Neutrophil (primary cell): Measurements from ENCODE around the gene NWD2.

Experiments used
- H3K27ac ChIP-seq: fragments of 200-600 bp; sonication (generic); 2 replicates; pipeline ENCODE4 v1.5.1; 2016; ENCODE audit warnings: mild to moderate bottlenecking, moderate library complexity
- H3K27me3 ChIP-seq: fragments of 200-600 bp; sonication (generic); 2 replicates; pipeline ENCODE4 v1.6.0; 2016; ENCODE audit warnings: mild to moderate bottlenecking
- H3K36me3 ChIP-seq: fragments of 200-600 bp; sonication (generic); 2 replicates; pipeline ENCODE4 v1.5.1; 2017
- H3K4me1 ChIP-seq, 2 experiments: fragments of 200-600 bp in 1 of 2; sonication (generic) in 1 of 2; 1 replicate in 1 of 2; 2 replicates in 1 of 2; pipeline versions ENCODE4 v1.5.1 to v1.6.1; 2013 to 2016; ENCODE audit warnings: low read depth in 1 of 2, low read length in 1 of 2, mild to moderate bottlenecking in 1 of 2, moderate library complexity in 1 of 2; ENCODE audit not compliant: control insufficient read depth in 1 of 2, insufficient read depth in 1 of 2
- H3K4me3 ChIP-seq, 2 experiments: fragments of 200-600 bp in 1 of 2; sonication (generic) in 1 of 2; 1 replicate in 1 of 2; 2 replicates in 1 of 2; pipeline ENCODE4 v1.5.1; 2013 to 2016; ENCODE audit warnings: low read depth in 1 of 2, low read length in 1 of 2, mild to moderate bottlenecking in 1 of 2, moderate library complexity in 1 of 2
- H3K9me3 ChIP-seq: fragments of 200-600 bp; sonication (generic); 2 replicates; pipeline ENCODE4 v1.5.1; 2016
- TF ChIP-seq, protein P1 (sequence below): fragments of 200-600 bp; sonication (generic); IDR thresholded peaks from 2 replicates; pipeline ENCODE4 v1.5.1; 2016; ENCODE audit warnings: antibody characterized with exemption

The NWD2 gene

GRCh38 chr4:37441231-37442061 lies 196.9 kb downstream of the NWD2 start:
- Histone ChIP-seq H3K4me3 (no peak overlapping the region), H3K27ac (no peak overlapping the region), H3K4me1 (no peaks in the 10 kb centered on the region), H3K36me3 (no peaks in the 10 kb centered on the region), H3K27me3 (peaks cover 8% of the 10 kb centered on the region), H3K9me3 (no peaks in the 10 kb centered on the region)
- TF ChIP-seq, protein P1, sequence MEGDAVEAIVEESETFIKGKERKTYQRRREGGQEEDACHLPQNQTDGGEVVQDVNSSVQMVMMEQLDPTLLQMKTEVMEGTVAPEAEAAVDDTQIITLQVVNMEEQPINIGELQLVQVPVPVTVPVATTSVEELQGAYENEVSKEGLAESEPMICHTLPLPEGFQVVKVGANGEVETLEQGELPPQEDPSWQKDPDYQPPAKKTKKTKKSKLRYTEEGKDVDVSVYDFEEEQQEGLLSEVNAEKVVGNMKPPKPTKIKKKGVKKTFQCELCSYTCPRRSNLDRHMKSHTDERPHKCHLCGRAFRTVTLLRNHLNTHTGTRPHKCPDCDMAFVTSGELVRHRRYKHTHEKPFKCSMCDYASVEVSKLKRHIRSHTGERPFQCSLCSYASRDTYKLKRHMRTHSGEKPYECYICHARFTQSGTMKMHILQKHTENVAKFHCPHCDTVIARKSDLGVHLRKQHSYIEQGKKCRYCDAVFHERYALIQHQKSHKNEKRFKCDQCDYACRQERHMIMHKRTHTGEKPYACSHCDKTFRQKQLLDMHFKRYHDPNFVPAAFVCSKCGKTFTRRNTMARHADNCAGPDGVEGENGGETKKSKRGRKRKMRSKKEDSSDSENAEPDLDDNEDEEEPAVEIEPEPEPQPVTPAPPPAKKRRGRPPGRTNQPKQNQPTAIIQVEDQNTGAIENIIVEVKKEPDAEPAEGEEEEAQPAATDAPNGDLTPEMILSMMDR, result no peak

GRCh38 chr4:37442062-37442323 lies 197.4 kb downstream of the NWD2 start:
- Histone ChIP-seq H3K9me3 (no peaks in the 10 kb centered on the region), H3K4me3 (no peak overlapping the region), H3K36me3 (no peaks in the 10 kb centered on the region), H3K27ac (no peak overlapping the region), H3K4me1 (no peaks in the 10 kb centered on the region), H3K27me3 (peaks cover 8% of the 10 kb centered on the region)
- TF ChIP-seq, protein P1, result no peak

DNA sequence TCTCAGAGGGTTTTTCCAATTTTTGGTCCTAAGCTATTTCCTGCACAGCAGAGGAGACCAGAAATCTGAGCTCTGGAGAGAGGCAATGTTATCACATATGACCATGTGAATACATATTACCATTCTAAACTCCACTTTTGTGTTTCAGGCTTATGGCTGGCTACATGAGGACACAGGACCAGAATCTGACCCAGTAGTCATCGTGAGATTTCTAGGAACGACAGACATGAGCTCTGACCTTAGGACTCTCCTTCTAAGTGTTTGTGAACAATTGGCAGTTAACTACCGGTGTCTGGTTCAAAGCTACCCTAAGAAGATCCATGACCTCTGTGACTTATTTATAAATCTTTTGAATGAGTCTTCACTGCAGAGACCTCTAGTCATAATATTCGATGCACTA lies 198.6 kb downstream of the NWD2 start:
- Histone ChIP-seq H3K27ac (no peak overlapping the region), H3K4me1 (no peaks in the 10 kb centered on the region), H3K4me3 (no peak overlapping the region), H3K36me3 (no peaks in the 10 kb centered on the region), H3K27me3 (peaks cover 17% of the 10 kb centered on the region), H3K9me3 (no peaks in the 10 kb centered on the region)
- TF ChIP-seq, protein P1, result no peak

- H3K4me1 ChIP-seq, result no peaks in the 10 kb centered on the region
- no peak overlapping the region for H3K4me3 ChIP-seq
- no peak overlapping the region for H3K27ac ChIP-seq
- TF ChIP-seq, protein P1, result no peak
- H3K27me3 ChIP-seq, result peaks cover 36% of the 10 kb centered on the region
- no peaks in the 10 kb centered on the region for H3K9me3 ChIP-seq
- no peaks in the 10 kb centered on the region for H3K36me3 ChIP-seq
These were observed 200.5 kb downstream of the NWD2 start for GRCh38 chr4:37445023-37445422.

- Histone ChIP-seq H3K27ac (no peak overlapping the region), H3K4me1 (no peaks in the 10 kb centered on the region), H3K9me3 (no peaks in the 10 kb centered on the region), H3K36me3 (no peaks in the 10 kb centered on the region), H3K27me3 (peaks cover 46% of the 10 kb centered on the region), H3K4me3 (no peak overlapping the region)
- TF ChIP-seq, protein P1, result no peak
These were observed 201.5 kb downstream of the NWD2 start for GRCh38 chr4:37446016-37446415.
